Osteoblast (primary cell): ENCODE results near the gene HPCAL1. TPM values are rescaled to one million over a fixed set of nuclear protein-coding genes. Genes with fewer than 3 reads are reported as not detected.

Experiments used
- DNase-seq: peaks from one replicate; pipeline ENCODE4 v3.0.0; 2011; ENCODE audit warnings: low spot score, mixed read lengths; ENCODE audit not compliant: insufficient read length; ENCODE audit errors: missing footprints
- H2AFZ ChIP-seq: 2 replicates; pipeline ENCODE4 v1.6.0; 2011; ENCODE audit warnings: mild to moderate bottlenecking, low read length
- H3K27ac ChIP-seq: 2 replicates; pipeline ENCODE4 v1.5.1; 2011; ENCODE audit warnings: mild to moderate bottlenecking, low read depth, low read length, moderate library complexity
- H3K27me3 ChIP-seq: 2 replicates; pipeline ENCODE4 v1.6.0; 2012; ENCODE audit warnings: mild to moderate bottlenecking, control low read depth, inconsistent platforms, low read length, moderate library complexity; ENCODE audit not compliant: insufficient read depth
- H3K36me3 ChIP-seq: 2 replicates; pipeline ENCODE4 v1.5.1; 2011; ENCODE audit warnings: mild to moderate bottlenecking, low read length, control low read depth, moderate library complexity; ENCODE audit not compliant: insufficient read depth
- H3K4me1 ChIP-seq: 2 replicates; pipeline ENCODE4 v1.5.1; 2011; ENCODE audit warnings: mild to moderate bottlenecking, low read length, control low read depth, moderate library complexity; ENCODE audit not compliant: insufficient read depth
- H3K4me2 ChIP-seq: 2 replicates; pipeline ENCODE4 v1.6.0; 2011; ENCODE audit warnings: mild to moderate bottlenecking, low read length; ENCODE audit not compliant: insufficient read depth
- H3K4me3 ChIP-seq: fragments of 200-600 bp; sonication (generic); 3 replicates; pipeline ENCODE4 v1.5.1; 2012; ENCODE audit warnings: mild to moderate bottlenecking, low read length, inconsistent platforms; ENCODE audit not compliant: insufficient read depth
- H3K79me2 ChIP-seq: 2 replicates; pipeline ENCODE4 v1.6.0; 2012; ENCODE audit warnings: mild to moderate bottlenecking, low read length, control low read depth, inconsistent platforms; ENCODE audit not compliant: insufficient read depth
- H3K9me3 ChIP-seq: 2 replicates; pipeline ENCODE4 v1.5.1; 2011; ENCODE audit warnings: low read depth, low read length, control low read depth
- H4K20me1 ChIP-seq: 2 replicates; pipeline ENCODE4 v1.6.0; 2012; ENCODE audit warnings: mild to moderate bottlenecking, low read length, control low read depth; ENCODE audit not compliant: insufficient read depth
- total RNA-seq: library from RNA; depleted of rRNA; stranded (reverse); fragments of >200 nt; gene quantifications from 2 replicates; pipeline ENCODE4 v1.2.3, GENCODE V29; 2012
- TF ChIP-seq, protein P1 (sequence below): IDR thresholded peaks from 2 replicates; pipeline ENCODE4 v1.5.1; 2011; ENCODE audit warnings: mild to moderate bottlenecking, low read depth, low read length, moderate library complexity; ENCODE audit errors: extremely low read depth

The HPCAL1 gene
- total RNA-seq, 1 donor: 57.2 TPM

DNA sequence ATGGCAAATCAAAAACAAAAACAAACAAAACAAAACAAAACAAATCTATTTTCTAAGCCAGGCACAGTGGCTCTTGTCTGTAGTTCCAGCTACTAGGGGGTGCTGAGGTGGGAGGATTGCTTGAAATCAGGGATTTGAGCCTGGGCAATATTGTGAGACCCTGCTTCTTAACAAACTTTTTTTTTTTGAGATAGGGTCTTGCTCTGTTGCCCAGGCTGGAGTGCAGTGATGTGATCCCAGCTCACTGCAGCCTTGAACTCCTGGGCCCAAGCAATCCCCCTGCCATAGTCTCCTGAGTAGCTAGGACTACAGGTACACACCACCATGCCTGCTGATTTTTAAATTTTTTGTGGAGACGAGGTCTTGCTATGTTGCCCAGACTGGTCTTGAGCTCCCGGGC, 6.2 kb downstream of the HPCAL1 start:
- no peak for DNase-seq
- TF ChIP-seq, protein P1, sequence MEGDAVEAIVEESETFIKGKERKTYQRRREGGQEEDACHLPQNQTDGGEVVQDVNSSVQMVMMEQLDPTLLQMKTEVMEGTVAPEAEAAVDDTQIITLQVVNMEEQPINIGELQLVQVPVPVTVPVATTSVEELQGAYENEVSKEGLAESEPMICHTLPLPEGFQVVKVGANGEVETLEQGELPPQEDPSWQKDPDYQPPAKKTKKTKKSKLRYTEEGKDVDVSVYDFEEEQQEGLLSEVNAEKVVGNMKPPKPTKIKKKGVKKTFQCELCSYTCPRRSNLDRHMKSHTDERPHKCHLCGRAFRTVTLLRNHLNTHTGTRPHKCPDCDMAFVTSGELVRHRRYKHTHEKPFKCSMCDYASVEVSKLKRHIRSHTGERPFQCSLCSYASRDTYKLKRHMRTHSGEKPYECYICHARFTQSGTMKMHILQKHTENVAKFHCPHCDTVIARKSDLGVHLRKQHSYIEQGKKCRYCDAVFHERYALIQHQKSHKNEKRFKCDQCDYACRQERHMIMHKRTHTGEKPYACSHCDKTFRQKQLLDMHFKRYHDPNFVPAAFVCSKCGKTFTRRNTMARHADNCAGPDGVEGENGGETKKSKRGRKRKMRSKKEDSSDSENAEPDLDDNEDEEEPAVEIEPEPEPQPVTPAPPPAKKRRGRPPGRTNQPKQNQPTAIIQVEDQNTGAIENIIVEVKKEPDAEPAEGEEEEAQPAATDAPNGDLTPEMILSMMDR: no peak
- no peaks in the 10 kb centered on the region for H3K27me3 ChIP-seq
- H4K20me1 ChIP-seq: peaks cover 55% of the 10 kb centered on the region
- H3K79me2 ChIP-seq: peaks cover 100% of the 10 kb centered on the region
- H3K36me3 ChIP-seq: peaks cover 9% of the 10 kb centered on the region
- H3K27ac ChIP-seq: no peak overlapping the region
- no peak overlapping the region for H3K4me2 ChIP-seq
- no peak overlapping the region for H3K4me3 ChIP-seq
- no peaks in the 10 kb centered on the region for H3K9me3 ChIP-seq
- no peak overlapping the region for H2AFZ ChIP-seq
- H3K4me1 ChIP-seq: peaks cover 27% of the 10 kb centered on the region

DNA sequence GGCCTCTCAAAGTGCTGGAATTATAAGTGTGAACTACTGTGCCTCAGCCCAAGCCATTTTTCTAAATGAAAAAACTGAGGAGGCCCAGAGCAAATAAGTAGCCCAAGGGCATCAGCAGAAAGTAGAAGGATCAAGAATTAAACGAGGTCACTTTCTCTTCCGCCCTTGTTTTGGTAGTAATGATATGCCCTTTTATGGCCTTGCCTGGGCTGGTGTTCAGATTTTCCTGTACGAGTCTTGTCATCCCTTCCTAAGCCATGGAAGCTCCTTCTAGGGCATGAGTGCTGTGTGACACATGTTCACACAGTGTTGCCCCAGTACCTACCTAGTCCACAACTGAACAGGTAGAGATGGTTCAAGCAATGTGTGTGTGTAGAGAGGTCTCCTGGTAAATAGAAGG, 6.6 kb downstream of the HPCAL1 start:
- Histone ChIP-seq H3K9me3 (no peaks in the 10 kb centered on the region), H2AFZ (no peak overlapping the region), H3K4me2 (no peak overlapping the region), H3K79me2 (peaks cover 100% of the 10 kb centered on the region), H3K27ac (no peak overlapping the region), H3K27me3 (no peaks in the 10 kb centered on the region), H4K20me1 (peaks cover 53% of the 10 kb centered on the region), H3K4me1 (peaks cover 25% of the 10 kb centered on the region), H3K4me3 (no peak overlapping the region), H3K36me3 (peaks cover 9% of the 10 kb centered on the region)
- TF ChIP-seq, protein P1: no peak
- DNase-seq: no peak

DNA sequence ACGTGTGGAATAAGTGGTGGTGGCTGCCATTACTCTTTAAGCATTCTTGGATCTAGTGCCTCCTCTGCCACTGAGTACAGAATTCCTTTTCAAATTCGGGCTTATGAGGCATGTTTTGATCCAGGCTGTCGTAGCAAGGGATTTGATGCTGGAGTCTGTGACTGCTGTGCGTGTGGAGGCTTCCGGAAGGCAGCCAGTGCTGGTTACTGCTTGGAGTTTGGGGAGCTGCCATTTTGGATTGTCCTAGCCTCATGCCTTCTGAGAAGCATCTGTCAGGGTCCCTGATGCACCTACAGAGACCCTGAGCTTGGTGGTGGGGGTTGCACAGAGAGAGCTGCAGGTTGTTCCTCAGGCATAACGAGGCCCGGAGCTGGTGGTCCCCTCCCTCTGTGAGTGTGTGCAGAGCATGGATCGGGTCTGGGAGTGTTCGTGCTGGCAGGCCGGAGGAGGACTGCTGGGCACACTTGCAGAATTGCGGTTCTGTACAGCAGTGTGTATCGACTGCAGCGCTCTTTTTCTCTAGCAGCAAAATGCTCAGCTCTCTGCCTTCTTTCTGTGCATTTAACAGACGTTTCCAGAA, 7.7 kb downstream of the HPCAL1 start:
- Histone ChIP-seq H3K4me1 (peaks cover 16% of the 10 kb centered on the region), H3K27ac (no peak overlapping the region), H3K4me3 (no peak overlapping the region), H3K9me3 (no peaks in the 10 kb centered on the region), H3K27me3 (no peaks in the 10 kb centered on the region), H2AFZ (no peak overlapping the region), H3K4me2 (no peak overlapping the region), H3K36me3 (peaks cover 9% of the 10 kb centered on the region), H3K79me2 (peaks cover 99% of the 10 kb centered on the region), H4K20me1 (peaks cover 53% of the 10 kb centered on the region)
- no peak for DNase-seq
- TF ChIP-seq, protein P1: no peak

DNA sequence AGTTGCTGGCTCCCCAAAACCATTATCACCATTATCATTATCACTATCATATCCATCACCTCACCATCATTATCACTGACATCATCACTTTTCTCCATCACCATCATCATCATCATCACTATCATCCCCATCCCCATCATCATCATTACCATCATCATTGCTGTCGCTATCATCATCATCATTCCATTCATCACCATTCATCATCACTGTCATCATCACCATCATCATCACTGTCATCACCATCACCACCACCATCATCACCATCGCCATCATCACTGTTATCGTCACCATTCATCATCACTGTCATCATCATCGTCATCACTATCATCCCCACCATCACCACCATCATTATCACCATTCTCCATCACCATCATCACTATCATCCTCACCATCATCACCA, 9.0 kb downstream of the HPCAL1 start:
- TF ChIP-seq, protein P1: no peak

More for the DNA sequence above, 9.0 kb downstream of the HPCAL1 start:
- no peak overlapping the region for H3K27ac ChIP-seq
- H3K27me3 ChIP-seq: no peaks in the 10 kb centered on the region
- DNase-seq: no peak
- no peak overlapping the region for H2AFZ ChIP-seq
- H3K9me3 ChIP-seq: no peaks in the 10 kb centered on the region
- H3K4me2 ChIP-seq: no peak overlapping the region
- H3K4me3 ChIP-seq: no peak overlapping the region
- H3K79me2 ChIP-seq: peaks cover 99% of the 10 kb centered on the region
- H4K20me1 ChIP-seq: peaks cover 42% of the 10 kb centered on the region
- peaks cover 19% of the 10 kb centered on the region for H3K4me1 ChIP-seq
- H3K36me3 ChIP-seq: peaks cover 9% of the 10 kb centered on the region
